ENCODE measurements around the gene GNRH2.
"Not testable (repeated sequence)": the region's sequence is repeated elsewhere in the genome, so short reads cannot be mapped to it uniquely, and the experiment has no call there.

- TF ChIP-seq, protein P1, sequence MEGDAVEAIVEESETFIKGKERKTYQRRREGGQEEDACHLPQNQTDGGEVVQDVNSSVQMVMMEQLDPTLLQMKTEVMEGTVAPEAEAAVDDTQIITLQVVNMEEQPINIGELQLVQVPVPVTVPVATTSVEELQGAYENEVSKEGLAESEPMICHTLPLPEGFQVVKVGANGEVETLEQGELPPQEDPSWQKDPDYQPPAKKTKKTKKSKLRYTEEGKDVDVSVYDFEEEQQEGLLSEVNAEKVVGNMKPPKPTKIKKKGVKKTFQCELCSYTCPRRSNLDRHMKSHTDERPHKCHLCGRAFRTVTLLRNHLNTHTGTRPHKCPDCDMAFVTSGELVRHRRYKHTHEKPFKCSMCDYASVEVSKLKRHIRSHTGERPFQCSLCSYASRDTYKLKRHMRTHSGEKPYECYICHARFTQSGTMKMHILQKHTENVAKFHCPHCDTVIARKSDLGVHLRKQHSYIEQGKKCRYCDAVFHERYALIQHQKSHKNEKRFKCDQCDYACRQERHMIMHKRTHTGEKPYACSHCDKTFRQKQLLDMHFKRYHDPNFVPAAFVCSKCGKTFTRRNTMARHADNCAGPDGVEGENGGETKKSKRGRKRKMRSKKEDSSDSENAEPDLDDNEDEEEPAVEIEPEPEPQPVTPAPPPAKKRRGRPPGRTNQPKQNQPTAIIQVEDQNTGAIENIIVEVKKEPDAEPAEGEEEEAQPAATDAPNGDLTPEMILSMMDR (IDR thresholded peaks at IDR 0.05) = not testable (repeated sequence)
- TF ChIP-seq POLR2A (IDR thresholded peaks at IDR 0.05) = not testable (repeated sequence)
These were observed 31.9 kb downstream of the GNRH2 start for GRCh38 chr20:3075315-3075714.
